G401.6 (cell line): Measurements from ENCODE around the gene MTR.

Experiments
- FAIRE-seq: peaks from 2 replicates; lab custom pipeline; 2012; peaks lifted over from hg19 to GRCh38; lab: Jason Lieb, UNC

MTR gene

DNA sequence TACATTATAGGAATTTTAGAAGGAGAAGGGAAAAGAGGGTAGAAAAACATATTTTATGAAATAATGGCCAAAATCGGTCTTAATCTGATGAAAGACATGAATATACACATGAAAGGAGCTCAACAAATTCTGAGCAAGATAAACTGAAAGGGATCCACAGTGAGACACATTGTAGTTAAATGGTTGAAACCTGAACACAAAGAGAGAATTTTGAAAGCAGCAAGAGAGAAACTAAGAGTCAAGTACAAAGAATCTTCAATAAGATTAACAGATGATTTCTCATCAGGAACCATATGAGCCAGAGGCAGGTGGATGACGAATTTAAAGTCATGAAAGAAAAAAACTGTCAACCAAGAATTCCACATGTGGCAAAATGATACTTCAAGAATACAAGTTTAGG lies 15.8 kb upstream of the MTR start:
- no peak for FAIRE-seq

DNA sequence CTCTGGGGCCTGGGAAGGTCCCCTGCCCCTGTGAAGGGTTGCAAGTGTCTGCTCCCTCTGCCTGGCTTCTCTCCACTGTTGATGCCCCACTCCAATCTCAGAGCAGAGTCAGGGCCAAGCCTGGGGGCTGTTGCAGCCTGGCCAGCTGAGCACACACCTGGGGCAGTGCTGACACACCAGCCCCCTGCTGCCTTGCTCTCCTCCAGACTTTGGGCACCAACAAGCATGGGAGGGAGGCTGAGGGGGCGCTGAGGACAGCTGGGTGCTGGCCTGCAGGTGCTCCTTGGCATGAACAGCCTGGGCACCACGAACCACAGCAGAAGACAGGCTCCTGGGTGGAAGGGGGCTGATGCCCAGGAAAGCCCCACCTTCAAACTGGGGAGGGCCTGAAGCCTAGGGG lies 9.6 kb upstream of the MTR start:
- no peak for FAIRE-seq

DNA sequence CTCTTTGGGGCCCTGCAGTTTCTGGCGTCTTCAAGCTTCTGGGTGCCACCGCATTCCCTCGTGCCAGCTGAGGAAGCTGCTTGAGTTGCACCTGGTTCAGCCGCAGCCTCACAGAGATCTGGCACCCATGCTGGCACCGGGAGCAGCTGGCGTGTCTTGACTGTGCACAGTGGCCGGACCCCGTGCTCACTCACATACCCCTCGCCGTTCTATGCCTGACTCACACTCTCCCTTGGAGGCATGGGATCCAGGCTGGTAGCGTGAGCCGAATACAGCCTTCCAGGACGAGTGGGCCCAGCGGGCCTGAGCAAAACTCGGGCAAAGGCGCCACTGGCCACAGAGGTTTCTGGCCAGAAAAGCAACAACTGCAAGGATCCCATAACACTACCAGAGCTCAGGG lies 8.6 kb upstream of the MTR start:
- no peak for FAIRE-seq

DNA sequence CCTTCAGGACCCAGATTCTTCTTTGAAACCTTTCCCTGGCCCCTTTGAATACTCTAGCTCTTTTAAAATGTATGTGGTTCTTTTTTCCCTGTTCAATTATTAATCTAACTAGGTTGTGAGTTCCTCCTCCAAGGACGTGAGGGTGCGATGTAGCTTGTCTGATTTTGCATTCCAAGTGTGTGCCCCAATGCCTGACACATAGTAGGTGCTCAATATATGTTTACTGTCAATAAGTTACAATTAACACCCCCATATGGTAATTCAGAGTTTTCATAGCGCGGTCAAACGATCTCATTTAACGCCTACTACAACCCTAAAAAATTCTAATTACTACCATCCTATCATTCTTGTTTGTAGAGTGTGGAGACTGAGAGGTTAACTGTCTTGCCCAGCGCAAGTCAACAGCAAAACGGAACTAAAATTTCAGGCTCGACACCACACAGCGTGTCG lies 482 bp upstream of the MTR start:
- no peak for FAIRE-seq

DNA sequence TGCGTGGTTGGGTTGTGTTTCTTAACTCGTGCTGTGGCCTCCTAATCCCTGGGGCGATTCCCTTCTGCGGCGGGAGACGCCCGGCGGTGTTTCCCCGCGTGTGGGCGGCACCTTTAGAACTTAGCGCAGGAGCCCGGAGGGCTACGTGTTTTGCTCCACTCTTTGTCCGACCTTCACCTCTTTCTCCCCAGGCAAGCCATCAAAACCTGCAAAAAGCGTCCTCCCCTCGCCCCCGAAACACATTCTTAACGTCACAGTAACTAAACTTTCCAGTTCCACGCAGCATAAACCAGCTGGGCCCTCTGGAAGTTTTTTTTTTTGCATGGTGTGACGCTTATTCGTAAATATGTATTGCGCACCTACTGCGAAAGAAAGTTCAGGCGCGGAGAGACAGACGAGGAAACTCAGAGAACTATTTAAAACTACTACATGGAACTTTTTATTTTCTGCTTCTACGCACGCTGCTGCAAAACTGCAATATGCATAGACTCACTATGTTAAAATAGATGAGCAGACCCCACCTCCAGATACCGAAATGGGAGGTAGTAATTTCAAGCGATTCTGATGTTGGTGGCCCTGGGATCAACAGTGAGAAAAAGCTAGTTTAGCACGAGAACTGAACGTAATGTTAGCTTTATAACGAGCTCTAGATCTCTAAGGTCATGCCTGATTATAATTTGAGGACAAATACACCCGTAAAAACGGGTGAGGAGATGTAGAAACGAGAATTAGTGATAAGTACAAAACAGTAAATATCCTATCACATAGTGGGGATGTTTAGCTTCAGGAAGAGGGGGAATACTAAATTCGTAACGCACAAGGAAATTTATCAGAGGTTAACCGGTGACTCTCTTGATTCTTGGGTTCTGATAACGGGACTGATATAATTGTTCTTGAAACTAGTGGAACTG lies 920 bp downstream of the MTR start:
- no peak for FAIRE-seq

DNA sequence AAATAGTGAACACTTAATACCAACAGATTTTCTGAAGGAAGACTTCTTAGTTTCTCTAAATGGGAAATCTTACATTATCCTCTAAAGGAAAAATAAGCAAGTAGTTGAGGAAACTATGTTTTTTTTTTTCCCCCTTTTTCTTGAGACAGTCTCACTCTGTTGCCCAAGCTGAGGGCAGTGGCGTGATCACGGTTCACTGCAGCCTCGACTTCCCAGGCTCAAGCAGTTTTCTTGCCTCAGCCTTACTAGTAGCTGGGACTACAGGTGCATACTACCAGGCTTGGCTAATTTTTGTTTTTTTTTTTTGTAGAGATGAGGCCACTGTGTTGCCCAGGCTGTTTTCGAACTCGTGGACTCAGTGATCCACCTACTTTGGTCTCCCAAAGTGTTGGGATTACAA lies 3.9 kb downstream of the MTR start:
- FAIRE-seq, result no peak

DNA sequence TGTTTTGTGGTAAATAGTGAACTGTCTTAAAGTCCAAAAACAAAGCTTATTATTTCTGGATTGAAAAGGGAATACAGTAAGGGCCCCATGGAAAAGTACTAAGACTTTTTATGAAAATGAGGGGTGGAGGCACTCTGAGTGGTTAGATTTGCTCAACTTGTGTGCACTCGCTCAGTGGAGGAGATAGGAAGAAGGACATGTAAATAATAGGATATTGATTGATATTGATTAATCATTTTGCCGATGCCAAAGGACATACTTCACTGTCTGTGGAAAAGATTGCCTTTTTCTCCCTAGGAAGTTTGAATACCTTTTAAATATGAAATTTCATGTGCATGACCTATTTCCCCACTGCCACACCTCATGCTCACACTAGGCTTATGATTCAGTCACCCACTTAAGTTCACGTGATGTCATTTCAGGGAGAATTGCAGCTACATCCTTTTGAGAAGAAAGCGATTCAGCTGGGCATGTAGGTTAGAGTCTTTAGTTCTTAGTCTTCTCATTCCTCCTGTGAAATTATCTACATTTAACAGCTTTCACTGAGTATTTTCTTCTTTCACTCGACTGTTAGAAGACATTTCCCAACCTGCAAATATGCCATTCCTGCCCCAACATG lies 5.0 kb downstream of the MTR start:
- FAIRE-seq, result no peak

DNA sequence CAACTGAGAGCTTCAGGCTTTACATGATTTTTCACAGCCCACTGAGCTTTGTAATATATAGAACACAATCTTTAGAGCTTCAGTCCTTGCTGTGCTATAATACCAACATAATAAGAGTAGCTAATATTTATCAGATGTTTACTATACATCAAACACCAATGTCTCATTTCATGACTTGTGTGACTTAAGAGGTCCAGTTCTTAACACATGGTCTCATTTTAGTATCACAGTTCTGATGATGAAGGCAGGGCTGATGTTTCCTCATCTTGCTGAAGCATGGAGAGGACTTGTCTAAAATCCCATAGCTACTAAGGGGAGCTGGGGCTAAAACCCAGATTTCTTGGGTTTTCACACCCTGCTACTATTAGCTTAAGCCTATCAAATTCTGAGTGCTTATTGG lies 5.5 kb downstream of the MTR start:
- FAIRE-seq, result no peak

DNA sequence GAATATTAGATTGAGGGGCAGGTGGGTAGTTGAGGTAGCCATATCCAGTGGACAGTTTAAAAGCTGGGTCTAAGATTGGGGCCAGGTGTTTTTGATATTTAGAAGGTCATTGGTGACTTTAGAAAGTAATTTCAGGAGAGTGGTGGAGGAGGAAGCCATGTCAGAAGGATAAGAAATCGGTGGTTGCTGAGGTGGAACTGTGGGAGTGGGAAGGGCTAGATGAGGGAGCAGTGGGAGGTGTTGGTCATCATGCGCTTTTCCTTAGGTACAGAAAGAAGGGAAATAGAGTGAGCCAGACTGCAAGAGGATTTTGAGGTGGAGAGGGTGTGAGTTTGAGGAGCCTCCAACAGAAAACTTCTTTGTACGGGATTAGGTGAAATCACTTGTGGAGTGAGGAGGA lies 7.2 kb downstream of the MTR start:
- FAIRE-seq, result no peak

DNA sequence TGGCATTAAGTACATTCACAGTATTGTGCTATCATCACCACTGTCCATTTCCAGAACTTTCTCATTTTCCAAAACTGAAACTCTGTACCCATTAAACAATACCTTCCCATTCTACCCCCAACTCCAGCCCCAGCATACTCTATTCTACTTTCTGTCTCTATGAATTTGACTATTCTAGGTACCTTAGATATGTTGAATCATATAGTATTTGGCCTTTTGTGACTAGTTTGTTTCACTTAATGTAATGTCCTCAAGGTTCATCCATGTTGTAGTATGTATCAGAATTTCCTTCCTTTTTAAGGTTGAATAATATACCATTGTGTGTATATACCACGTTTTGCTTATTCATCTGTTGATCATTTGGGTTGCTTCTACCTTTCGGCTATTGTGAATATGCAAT lies 11.5 kb downstream of the MTR start:
- FAIRE-seq, result no peak

DNA sequence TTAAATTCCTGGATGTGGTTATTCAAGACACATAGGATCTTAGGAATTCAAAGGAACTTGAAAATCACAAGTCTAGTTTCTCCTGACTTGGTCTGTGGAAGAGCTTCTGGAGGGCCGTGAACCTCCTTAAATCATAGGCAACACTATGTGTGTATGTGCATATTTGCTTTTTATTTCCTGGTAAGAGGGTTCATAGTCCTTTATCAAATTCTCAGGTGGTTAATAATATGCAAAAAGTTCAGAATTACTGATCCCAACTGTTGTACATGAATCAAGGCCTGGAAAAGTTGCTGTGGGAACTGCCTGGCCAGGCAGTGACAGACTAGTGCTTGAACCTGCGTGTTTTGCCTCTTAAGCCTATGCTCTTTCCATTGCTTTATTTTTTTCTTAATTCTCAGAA lies 12.9 kb downstream of the MTR start:
- no peak for FAIRE-seq

DNA sequence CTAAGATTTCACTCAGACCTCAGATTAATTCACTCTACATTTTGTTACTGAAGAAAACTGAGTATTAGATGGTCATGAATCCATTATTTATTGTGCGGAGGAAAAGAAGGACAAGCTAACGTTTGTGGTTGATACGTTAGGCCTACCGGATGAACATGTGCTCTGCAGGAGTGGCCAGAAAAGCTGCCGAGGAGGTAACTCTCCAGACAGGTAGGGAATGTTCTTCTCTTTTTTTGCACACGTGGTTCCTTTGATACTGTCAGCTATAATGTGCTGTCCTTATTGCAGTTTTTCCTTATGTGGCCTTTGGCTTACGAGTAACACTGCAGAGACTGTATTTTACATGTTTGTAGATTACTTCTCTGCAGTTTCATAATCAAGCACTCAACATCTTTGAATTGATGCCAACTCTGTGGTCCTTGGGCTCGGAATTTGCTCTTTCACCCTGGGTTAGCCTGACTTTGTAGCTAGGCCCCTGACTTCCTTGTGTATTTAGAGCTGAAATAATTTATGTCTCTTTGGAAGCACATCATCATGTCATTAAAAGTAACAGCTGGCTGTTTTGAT lies 13.6 kb downstream of the MTR start:
- no peak for FAIRE-seq

DNA sequence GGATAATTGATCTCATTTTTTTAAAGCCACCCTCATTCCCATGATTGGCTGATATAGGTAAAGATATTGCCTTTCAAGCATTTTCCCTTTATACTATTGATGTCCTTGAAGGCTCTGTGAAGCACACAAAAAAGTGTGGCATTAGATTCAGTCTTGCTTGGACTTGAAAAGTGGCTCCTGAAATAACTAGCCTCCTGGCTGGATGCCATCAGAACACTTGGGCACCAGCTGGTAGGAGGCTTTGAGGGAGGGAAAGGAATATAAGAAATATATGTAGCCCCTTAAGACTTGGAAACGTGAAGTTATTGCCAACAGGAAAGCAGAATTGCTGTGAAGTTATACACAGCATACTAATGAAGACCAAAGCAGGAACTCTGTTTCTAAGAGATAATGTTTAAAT lies 14.1 kb downstream of the MTR start:
- no peak for FAIRE-seq

DNA sequence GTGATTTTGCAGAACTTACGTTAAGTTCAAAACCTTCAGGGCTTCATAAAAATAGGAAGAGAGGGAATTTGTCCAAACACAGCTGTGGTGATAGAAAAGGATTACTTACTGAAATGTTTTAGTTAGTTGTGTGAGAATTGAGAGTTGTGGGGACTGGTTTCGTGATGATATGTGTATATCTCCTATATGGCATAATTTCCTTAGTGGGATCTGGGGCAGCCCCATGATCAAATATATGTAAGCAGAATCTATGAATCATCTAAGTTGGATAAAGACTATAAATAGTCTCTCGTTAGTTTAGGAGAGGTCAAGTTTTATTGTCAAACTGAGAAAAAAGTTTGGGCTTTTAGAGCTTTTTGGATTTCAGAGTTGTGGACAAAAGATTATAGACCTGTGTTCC lies 14.9 kb downstream of the MTR start:
- FAIRE-seq, result no peak

DNA sequence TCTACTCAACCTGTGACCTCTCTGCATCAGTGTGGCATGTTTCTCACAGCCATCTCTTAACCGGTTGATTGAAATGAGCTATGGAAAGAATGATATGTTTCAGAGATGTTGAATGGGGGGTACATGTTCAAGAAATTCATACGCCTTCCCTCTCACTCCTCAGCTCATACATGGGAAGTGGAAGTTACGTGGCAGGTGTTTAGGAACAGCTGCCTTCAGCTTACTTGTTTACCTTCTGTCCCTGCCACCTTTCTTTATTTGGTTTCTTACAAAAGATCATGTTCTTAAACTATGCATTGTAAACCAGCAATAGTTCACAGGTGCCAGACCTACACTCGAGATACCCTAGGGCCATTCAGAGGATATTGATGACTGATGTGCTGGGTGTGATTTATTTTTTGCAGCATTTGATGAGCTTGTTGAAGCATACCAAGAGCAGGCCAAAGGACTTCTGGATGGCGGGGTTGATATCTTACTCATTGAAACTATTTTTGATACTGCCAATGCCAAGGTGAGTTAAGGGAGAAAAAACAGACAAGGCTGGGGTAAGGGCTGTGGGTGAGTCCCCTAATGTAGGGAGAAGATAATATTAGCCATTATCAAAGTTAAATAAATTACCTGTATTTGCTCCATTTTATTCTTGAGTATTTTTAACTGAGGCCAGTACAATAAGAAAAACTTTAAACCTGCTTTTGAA lies 17.4 kb downstream of the MTR start:
- FAIRE-seq, result no peak

DNA sequence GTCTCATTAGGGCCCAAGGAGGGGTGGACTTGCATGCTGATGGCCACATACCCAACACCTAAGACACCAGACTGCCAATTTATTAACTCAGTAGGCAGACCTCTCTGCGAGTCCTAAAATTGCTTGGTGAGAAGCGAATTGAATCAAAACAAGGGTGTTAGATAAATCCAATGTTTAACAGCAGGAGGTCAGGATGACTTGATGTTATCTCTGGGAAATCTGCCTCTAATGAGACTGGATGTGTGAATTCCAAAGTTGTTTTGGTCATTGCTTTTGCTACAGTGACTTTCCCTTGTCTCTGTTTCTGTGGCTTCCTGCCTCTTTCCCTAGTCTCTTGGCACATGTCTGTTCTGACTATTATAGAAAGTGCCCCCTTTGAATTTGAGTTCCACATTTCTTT lies 20.8 kb downstream of the MTR start:
- FAIRE-seq, result no peak

DNA sequence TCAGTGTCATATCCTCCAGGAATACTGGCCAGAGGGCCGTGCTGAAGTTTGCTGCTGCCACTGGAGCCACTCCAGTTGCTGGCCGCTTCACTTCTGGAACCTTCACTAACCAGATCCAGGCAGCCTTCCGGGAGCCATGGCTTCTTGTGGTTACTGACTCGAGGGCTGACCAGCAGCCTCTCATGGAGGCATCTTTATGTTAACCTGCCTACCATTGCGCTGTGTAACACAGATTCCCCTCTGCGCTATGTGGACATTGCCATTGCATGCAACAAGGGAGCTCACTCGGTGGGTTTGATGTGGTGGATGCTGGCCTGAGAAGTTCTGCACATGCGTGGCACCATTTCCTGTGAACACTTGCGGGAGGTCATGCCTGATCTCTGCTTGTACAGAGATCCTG lies 24.8 kb downstream of the MTR start:
- FAIRE-seq, result no peak

DNA sequence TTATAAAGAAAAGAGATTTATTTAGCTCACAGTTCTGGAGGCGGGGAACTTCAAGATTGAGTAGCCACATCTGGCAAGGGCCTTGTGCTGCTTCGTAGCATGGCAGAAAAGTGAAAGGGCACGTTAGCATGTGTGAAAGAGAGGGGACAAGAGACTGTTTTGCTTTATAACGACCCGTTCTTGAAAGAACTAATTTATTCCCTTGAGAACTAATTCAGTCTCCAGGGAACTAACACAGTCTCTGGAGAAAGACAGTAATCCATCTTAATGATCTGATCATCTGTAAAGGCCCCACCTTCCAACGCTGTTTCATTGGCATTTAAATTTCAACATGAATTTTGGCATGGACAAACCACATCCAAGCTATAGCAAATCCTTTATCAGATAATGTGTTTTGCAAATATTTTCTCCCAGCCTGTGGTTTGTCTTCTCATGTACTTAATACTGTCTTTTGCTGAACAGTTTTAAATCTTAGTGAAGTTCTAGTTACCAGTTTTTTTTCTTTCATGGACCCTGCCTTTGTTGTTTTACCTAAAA lies 26.1 kb downstream of the MTR start:
- no peak for FAIRE-seq

DNA sequence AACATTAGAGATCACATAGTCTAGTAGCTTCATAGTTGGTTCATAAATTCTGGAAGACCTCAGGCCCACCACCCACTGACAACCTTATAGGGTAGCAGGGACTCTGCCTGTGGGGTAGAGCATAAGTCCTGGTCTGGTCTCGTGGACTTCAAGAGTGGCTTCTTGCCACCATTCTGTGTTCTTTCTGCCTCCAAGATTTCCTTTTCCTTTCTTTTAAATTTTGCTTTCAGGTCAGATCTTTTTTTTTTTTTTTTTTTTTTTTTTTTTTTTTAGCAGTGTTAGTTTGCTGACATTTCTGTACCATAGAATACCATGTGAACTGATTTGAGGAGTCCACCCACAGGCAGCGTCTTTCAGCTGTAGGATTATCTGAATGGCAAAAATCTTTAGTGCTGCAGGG lies 28.5 kb downstream of the MTR start:
- no peak for FAIRE-seq

DNA sequence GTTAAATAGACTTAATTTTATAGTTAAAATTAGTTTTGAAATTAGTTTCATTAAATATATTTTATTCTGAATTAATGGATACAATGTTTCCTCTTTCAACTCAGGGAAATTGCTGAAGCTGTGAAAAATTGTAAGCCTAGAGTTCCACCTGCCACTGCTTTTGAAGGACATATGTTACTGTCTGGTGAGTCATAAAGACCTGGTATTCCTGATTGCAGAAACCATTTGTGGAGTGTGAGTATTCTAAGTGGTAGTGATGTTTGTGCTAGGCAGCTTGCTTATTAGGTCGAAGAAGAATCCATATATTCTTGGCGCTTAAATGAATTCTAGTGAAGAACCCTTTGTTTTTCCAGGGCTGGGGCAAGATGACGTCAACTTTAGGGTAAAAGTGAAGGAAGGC lies 34.0 kb downstream of the MTR start:
- FAIRE-seq, result no peak

DNA sequence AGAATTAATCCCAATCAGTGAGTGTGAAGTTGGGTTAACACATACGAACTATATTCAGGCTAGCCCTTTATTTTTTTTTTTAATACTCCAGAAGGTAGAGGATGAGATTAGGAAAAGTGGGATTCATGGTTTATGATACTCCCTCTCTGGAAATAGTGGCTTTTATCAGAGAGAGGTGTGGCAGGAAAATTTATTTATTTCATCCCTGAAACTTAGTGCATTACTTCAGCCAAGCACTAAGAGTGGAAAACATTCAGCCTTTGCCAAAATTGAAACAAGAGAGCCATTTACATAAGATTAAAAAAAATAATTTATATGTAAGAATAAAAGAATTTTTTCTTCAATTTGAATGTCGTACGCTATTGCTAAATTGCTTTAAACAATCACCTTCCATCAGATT lies 35.0 kb downstream of the MTR start:
- no peak for FAIRE-seq

DNA sequence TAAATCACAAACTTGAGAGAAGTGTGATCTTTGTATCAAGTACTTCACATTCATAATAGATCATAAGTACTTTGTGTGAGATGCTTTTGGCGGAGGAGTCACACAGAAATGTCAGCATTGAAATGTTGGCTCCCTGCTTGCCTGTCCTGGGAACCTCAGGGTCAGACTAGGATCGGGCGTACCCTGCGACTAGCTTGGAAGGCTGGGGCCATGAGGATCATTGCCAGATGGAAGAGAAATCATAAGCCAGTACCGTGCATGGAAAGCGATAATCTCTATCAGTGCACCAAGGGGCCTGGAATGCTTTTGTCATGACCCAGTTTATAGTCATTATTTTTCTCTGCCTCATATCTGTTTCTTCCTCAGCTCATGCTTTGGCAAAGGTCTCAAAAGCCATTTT lies 35.5 kb downstream of the MTR start:
- FAIRE-seq, result no peak

DNA sequence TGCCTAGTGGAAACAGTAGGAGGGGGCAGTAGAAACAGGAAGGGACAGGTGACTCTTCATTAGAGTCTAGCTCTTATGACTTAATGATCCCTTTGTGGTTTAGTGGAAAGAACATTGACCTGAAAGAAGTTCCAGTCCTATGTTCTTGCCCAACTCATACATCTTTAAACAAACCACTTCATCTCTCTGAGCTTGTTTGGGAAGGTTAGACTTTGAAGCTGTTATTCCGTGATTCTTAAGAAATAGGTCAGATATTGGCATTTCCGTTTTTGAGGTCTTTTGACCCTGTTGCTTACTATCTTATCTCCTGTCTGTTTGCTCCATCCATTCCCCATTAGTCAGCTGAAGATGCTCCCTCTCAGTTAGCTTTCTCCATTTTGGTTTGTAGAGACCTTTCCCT lies 38.5 kb downstream of the MTR start:
- no peak for FAIRE-seq
